ENCODE data around the gene PTMS.
A peak's percentile ranks its signal among the peaks of the same experiment; 100 is the strongest.

Gene PTMS

DNA sequence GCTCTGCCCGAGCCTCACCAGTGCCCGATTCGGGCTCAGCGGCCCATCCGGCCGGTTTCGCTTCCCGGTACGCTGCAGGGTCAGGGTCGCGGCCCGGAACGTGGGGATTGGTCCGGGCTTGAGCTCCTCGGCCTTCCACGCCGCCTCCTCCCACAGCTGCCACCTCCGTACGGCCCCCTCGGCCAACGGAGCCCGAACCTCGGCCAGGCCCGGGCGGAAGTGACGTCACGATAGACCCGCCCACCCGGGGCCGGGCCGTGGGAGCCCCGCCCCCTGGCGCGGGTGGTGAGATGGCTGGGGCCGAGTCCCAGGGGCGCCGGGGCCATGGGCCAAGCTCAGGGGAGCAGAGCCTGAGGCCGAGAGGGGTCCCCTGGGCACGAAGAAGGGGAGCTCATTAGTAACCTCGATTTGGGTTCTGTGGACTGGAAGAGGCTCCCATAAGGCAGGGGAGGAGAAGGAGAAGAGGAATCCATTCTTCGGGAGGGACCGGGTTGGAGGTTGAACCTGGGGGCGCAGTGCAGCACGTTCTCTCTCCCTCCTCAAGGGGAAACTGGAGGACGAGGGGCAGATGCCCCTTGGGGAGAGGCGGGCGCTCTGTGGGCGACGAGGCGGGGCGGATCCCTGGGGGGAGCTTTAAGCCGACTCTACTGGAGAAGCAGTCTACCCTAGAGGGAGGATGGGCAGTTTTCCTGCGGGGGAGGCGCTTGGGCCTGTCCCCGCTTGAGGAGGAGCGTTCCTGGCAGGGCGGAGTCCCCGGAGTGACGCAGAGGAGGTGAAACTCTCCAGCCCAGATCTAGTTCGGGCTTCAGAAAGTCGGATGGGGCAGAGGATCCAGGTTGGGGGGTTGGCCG is 13.0 kb upstream of the PTMS start, which contains the start of gene MLF2:
Gene MLF2, minus strand, starts transcription at position 221 of the 851 bp plus-strand sequence. CDS start 807 bp downstream, outside the sequence.
- peak; percentile 90 for DNase-seq

DNA sequence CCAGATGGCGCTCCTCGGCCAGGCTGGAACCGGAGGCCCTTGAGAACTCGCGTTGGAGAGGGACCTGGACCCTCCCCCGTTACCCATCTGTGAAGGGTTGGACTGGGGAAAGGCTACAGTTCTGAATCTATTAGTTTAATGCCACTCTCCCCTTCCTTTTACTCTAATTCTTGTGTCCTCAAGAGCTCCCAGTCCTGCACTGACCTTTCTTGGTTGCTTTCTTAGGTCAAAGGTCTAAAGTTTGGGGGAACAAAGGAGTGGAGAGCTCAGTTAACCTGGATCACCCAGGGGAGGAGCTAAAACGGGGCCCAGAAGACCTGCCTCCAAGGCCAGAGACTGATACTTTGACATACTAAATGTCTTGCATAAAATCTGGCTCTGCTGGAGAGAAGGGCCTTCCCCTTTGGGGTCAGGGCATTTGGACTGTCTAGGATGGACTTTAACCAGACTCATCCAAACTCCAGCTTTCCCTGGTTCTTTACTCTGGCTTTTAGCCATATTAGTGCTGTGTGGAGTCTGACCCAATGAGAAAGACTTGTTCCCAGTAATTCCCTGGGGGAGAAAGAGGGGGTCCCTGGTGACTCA is 12.3 kb upstream of the PTMS start:
- no peak for DNase-seq

DNA sequence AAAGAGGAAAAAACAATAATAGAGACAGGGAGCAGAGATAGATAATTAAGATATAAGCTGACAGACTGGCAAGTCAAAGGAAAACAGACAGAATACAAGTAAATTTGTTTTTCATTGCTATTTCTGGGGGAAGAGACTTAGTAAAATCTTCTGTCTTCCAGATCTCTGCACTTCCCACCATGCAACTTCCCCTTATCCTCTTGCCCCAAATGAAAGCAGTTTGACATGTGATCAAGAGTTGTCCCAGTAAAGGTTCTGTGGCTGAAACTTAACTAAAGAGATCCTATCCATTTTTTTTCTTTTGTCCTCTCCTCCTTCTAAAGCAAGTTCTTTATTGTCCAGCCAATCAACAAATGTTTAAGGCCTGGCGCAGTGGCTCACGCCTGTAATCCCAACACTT is 11.8 kb upstream of the PTMS start:
- no peak for DNase-seq

DNA sequence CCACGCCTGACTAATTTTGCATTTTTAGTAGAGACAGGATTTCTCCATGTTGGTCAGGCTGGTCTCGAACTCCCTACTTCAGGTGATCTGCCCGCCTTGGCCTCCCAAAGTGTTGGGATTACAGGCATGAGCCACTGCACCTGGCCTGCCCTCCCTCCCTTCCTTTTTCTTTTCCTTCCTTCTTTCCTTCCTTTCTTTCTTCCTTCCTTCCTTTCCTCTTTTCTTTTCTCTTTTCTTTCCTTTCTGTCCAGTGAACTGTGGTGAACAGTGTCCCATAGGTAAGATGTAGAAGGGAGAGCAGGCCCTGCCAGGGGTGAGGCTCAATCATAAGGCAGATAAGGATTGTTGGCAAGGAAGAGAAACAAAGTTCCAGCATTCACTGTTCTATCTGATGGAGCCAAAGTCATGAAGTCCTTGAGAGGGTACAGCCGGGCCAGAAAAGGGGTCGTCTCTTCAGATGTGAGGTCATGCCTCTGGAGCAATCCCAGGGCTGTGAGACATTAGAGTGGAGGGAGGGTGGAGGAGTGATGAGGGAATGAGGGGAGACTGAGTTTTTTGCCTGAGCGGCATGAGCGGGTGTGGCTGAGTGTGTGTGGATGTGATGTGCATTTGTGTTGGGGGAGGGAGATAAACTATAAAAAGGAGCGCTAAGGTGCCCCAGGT is 9.0 kb upstream of the PTMS start:
- no peak for DNase-seq

DNA sequence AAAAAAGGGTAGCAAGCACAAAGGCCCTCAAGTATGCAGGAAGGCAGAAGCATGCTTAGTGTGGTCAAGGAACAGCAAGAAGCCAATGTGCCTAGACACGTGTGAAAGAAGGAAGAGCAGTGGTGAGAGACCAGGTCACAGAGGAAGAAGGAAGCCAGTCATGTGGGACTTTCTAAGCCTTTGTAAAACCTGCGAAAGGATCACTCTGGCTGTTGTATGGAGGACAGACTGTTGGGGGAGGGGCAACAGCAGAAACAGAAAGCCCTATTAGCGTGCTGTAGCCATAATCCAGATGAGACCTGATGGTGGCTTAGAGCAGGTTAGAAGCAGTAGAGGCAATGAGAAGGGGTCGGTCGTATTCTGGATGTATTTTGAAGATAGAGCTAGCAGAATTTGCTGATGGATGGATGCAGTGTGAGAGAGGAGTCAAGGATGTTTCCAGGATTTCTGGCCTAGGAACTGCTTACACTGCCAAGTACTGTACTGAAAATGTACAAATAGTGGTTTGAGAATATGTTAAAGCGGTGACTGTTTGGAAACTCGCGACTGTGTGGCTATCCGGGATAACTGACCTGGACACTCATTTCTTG is 7.6 kb upstream of the PTMS start:
- DNase-seq = no peak

DNA sequence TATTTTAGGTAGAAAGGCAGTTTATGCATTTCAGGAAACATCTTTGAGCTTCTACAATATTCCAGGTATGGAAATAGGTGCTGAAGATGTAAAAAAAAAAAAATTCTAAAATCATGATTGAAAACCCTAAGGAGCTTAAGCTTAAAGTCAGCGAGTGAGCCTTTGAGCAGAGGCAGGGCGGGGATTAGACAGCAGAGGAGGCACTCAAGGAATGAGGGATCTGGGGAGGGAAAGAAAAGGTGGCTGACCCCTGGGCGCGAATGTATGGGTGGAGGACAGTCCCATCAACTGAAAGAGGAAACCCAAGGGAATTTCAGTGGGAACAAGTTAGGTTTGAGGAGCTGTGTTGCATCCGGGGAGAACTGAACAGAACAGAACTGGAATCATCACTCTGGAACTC is 6.4 kb upstream of the PTMS start:
- DNase-seq = no peak

DNA sequence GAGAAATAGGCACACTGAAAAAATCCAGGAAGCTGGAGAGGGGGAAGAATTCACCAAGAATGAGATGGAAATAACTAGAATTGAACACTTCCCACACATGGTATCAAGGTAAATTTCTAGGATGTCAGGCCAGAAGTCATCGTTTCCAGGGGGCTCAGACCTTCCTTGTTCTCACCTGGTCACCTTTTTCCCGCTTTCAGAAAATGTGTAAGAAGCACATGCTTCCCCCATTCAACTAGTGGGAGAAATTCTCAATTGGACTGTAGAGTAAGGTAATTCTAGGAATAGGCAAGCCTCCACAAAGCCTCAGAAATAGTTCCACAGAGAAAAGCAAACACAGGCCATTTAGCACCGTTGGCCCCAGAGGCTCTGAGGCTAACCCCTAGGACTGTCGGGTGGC is 2.8 kb upstream of the PTMS start:
- no peak for DNase-seq

DNA sequence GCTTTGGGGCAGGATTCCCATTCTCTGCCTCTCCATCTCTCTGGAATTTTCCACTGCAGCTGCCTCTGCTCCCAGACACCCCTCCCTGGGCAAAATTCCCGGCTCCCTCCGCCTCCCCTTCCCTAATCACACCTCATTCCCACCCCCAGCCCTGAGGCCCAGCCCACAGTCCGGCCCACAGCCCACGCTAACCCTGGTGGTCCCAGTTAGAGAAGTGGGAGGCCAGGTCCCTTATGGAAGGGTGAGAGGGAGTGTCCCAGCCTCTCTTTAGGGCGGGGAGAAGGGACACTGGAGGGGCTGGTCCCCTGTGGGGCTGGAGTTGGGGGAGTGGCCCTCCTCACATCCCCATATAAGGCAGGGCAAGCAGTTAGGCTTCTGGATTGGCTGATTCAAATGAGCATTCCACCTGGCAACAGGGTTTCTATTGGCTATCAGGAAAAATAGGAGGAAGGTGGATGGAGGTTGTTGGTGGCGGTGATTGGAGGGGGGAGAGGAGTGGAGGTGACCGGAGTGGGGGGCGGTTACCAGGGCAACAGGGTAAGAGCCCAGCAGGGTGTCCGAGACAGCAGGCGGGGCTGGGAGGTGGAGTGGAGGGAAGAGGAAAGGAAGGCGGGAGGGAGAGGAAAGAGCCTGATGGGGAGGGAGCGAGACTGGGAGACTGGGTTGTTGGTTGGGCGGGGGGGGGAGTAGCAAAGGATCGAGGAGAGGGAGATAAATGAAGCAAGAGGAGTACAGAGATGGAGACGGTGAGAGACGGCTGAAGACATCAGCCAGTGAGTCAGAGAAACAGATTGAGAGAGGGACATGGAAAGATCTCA is 1.9 kb upstream of the PTMS start:
- peak; percentile 96 for DNase-seq

DNA sequence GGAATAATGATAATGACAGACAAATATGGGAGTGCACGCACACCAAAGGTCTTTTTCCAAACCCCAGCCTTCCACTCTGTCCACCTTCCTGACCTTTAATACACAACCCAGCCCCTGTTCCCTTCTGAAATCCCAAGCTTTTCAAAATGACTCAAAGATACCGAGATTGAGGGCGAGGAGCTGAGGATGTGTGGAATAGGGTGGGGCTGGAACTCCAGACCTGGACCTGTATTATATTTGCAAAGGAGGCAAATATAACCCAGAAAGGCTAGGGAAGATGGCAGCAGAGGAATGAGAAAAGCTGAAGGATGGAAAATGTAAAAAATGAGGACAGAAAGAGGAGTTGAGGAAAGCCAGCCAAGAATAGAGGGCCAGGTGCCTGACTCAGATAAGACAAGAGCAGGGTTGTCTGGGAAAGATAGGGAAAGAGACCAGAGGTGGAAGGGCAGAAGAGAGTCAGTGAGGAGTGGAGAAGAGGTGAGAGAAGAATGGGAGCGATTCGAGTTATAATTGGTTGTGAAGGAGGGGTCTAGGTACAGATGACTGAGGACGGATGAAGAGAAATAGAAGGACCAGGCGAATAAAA is 1.0 kb upstream of the PTMS start:
- DNase-seq = no peak

DNA sequence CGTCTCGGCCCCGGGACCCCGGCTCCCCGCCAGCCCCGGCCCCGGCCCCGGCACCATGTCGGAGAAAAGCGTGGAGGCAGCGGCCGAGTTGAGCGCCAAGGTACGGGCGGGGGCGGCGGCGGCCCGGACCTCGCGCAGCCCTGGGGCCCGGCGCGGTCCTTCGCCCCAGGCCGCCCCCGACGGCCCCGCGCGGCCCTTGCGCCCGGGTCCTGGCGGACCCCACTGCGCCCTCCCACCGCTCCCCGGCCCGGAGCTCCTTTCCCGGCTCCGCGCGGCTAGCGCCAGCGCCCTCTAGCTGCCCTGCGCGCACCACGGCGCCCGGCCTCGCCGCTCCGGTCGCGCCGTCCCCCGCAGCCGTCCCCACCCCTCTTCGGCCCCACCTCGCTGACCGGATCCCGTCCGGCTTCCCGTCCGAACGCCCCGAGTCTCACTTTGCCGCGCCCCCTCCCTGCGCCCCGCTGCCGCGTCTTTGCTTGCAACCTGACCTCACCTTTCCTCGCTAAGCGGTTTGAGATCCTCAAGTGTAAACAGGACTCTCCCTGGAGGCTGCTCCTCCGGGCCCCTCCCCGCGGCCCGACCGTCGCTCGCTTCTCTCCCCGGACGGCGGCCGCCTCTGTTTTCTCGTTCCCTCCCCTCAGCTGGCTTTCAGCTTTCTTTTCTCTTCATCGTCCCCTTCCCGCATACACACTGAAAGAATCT is 637 bp downstream of the PTMS start:
- peak; percentile 47 for DNase-seq

DNA sequence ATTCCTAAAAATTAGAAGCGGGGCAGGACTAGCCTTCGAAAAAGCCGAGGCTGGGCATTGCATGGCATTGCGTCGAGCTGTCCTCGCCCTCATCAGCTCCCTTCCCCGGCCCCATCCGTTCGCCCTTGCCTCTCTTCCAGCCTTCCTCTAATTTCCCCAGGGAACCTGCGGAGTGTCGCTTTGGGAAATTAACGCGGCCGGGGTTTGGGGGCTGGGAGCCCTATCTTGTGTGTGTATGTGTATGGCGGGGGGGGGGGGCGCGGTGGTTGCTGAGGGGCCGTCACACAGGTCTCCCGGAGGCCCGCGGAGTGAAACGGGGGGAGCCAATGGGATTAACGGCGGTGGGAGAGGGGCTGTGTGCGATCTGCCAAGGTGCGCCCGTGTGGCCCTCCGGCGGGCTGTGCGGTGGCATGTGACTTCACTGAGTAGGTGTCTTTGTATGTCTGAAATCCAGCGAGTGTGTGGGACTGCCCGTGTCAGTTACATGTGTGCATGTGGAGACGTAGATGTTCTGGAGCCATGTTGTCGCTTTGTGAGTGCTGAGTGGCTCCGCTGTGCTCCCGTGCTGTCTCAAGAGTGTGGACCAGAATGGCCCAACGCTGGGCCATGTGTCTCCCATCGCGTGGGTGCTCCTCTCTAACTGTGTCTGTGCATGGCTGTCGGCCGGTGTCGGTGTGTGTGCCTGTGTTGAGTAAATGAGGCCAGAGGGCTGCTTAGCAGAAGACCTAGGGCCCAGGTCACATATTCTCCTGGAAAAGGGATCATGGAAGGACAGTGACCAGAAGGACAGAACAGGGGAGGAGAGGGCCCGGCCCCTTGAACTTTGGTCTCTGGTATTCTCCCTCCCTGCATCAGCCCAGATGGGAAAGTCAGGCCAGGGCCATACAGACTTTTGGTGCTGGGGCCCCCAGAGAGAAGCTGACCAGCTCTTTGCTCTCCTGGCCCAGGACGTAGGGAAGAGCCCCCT is 1.5 kb downstream of the PTMS start:
- no peak for DNase-seq

DNA sequence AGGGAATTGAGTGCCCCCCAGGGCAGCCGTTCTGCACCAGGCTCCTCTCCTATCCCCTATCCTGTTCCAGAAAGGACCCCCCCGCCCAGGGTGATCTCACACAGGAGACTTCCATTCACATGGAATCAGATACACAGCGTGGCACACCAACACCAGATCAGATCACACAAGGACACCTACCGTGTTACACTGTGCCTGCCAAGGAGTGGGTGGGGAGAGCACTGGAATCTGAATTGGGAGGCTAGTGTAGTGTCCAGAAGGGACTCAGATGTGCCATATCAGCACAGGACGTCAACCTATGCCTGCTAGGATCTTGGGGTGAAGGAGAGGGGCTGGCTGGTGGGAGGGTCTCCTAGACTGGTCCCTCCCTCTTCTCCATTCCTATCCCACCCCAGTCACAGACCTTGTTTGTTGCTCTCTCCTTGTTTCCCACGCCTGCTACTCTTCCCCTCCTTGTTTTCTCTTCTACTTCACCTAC is 2.3 kb downstream of the PTMS start:
- DNase-seq = no peak

DNA sequence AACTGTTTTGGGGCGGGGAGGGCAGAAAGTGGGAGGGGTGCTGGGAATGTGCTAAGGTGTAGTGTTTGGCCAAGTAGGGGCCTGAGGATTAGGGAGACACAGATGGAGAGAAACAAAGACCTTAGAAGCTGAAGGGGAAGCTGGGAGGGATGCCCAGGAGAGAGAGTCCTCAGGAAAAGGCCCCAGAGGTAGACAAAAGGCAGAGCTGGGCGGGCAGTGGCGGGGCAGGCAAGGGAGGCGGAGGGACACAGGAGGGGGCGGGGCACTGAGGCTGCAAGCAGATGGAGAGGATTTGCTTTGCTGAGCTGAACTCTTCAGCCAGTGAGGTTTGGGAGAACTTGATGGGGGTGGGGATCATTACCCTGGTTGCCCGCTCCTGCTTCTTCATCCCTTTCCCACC is 2.8 kb downstream of the PTMS start:
- no peak for DNase-seq

DNA sequence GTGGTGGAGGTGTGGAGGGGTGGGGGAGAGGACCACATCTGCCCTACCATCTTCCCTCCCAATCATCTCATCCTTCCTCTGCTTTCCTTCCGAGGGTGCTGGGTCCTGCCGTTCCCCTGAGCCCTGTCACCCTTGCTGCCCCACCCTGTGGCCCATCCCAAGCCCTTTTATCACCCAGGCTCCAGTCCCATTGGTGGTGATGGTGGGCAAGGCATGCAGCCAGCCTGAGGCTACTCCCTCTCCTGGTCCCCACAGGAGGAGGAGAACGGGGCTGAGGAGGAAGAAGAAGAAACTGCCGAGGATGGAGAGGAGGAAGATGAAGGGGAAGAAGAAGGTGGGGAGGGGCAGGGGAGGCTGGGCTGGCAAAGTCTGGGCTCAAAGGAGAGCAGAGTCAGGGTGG is 3.5 kb downstream of the PTMS start:
- DNase-seq = no peak

DNA sequence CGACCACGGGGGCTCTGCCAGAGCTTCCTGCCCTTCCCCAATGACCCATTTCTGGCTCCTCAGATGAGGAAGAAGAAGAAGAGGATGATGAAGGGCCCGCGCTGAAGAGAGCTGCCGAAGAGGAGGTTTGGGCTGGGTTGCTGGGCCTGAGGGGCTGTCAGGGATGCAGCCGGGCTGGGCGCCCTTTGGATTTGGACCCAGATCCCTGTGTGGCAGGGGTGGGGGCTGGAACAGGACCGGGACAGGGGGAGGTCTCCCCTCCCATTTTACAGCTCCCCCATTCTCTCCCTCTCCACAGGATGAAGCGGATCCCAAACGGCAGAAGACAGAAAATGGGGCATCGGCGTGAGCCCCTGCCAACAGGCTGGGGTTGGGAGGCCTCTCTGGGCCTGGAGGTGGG is 3.9 kb downstream of the PTMS start:
- DNase-seq = no peak

DNA sequence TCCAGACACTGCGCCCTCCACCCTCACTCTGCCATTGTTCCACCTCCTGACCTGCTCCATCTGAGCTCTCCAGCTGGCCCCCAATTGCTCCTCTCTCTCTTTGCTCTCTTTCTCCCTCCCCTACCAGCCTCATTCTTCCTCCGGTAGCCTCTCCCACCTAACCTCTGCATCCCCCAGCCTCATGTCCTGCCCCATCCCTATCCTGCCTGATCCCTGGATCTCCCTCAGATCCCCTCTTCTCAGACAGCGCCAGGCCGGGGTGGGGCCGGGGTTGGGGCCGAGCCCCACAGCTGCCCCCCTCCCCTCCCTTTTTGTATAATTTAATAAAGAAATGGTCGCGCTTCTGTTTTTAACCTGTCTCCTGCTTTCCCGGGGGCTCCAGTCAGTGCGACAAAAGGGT is 4.4 kb downstream of the PTMS start:
- no peak for DNase-seq

DNA sequence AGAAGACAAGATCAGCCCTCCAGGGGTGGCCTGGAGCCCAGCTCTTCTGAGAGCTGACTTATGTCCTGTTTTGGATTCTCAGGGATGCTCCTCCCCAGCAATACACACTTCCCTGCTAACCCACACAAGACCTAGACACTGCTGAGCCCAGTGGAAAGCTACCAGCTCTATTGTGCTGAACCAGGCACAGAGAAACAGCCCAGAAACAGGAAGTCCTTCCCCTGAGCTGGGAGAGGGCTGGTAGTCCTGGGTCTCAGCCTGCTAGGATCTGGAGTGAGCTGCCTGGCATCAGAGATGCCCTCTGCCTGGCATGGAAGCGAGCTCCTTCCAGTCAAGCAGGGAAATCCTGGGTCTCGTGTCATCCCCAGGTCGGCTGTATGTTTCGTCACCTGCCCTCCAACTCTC is 4.9 kb downstream of the PTMS start:
- no peak for DNase-seq

DNA sequence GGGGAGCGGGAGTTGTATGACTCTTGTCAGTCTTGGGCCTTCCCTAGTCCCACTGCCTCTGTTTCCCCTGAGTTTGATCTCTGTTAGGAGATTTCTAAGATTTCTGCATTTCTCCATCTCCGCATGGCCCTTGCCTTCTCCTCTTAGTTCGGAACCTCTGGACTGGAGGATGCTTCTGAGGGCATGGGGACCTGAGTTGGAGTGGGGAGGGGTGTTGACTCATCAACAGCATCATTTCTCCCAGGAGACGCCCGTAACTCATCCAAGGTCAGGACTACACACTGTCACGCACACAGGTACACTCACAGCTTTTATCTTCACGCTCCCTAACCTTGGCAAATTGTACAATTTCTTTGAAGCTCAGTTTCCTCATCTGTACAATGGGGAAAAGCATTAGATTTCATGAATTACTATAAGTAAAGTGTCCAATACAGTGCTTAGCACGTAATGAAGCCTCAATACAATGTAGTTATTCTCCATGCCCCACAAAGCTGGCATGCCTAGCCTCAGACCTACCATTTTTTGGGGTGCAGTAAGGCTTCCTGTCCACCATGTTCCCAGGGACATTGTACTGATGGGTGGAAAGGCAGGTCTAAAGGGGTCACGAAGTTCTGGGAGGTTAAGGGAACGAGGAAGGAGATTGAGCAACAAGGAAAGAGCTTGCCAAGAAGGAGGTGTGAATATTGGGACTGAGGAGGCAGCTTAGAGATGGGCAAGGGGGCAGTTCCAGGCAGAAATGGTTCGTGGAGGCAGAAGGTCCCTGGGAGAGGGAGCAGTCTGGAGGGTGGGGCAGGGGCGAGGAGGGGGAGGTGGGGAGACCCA is 5.6 kb downstream of the PTMS start:
- no peak for DNase-seq

DNA sequence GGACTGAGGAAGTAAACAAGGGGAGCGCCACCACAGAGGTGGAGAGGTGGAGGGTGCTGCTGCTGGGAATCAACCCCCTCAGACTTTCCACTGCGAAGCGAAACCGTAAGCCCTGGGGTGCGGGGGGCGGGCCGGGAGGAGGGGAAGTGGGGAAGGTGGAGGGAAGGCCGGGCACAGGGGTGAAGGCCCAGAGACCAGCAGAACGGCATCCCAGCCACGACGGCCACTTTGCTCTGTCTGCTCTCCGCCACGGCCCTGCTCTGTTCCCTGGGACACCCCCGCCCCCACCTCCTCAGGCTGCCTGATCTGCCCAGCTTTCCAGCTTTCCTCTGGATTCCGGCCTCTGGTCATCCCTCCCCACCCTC is 6.2 kb downstream of the PTMS start, which contains the start of gene LAG3:
Gene LAG3, plus strand, starts transcription at position 190 of the 365 bp plus-strand sequence. CDS start 333 bp downstream, outside the sequence.
- DNase-seq = no peak
